Psoas muscle (tissue), 8 donors: ENCODE data around the gene MYB. TPM values are rescaled to one million over a fixed set of nuclear protein-coding genes. Genes with fewer than 3 reads are reported as not detected.

ENCODE experiments used
- ATAC-seq, 4 donors: fragments of 200-7000 bp; cut with Tn5 transposase; one replicate each; pipeline ENCODE4 v1.9.1; 2020; ENCODE audit warnings: moderate library complexity in 3 of 4, mild to moderate bottlenecking in 2 of 4
- DNase-seq, 2 donors: peaks; one replicate each; pipeline ENCODE4 v3.0.0-alpha.2; 2020
- H3K27ac ChIP-seq: fragments of 200-600 bp; one replicate; pipeline ENCODE4 v1.8.0; 2022
- H3K27me3 ChIP-seq, 3 donors: fragments of 200-600 bp in 1 of 3; one replicate each; pipeline versions ENCODE4 v1.6.1 to v1.8.0; 2013 to 2022; ENCODE audit warnings: low read length in 2 of 3, mild to moderate bottlenecking in 2 of 3, moderate library complexity in 1 of 3; ENCODE audit not compliant: insufficient read depth in 3 of 3
- H3K36me3 ChIP-seq, 2 donors: fragments of 200-600 bp in 1 of 2; one replicate each; pipeline versions ENCODE4 v1.6.1 to v1.8.0; 2013 to 2022; ENCODE audit warnings: low read depth in 1 of 2, mild to moderate bottlenecking in 1 of 2, moderate library complexity in 1 of 2; ENCODE audit not compliant: insufficient read depth in 1 of 2
- H3K4me1 ChIP-seq: fragments of 200-600 bp; one replicate; pipeline ENCODE4 v1.8.0; 2022
- H3K4me3 ChIP-seq: fragments of 200-600 bp; one replicate; pipeline ENCODE4 v1.8.0; 2022; ENCODE audit warnings: mild to moderate bottlenecking
- H3K9me3 ChIP-seq: fragments of 200-600 bp; one replicate; pipeline ENCODE4 v1.8.0; 2022
- CTCF ChIP-seq: fragments of 200-600 bp; IDR thresholded peaks from one replicate; pipeline ENCODE4 v1.8.0; 2022; ENCODE audit warnings: antibody characterized with exemption
- WGBS, 3 donors: extraction: QIAGEN DNeasy Blood & Tissue Kit; methylation state at CpG; one replicate each; pipeline versions ENCODE4 v1.1.6 to v1.1.7; 2013; 5-methylcytosine and 5-hydroxymethylcytosine counted together
- intact Hi-C, 2 donors: fragments of 100-400 bp; cut with DNase I; formaldehyde crosslinking; loops; one replicate each; pipeline versions ENCODE4 v1.11.0 to v1.14.2; 2022
- long read RNA-seq, 2 donors: library from polyadenylated mRNA; unstranded; transcript quantifications; one replicate each; pipeline ENCODE4 v2.0.0, GENCODE V29; 2021
- polyA plus RNA-seq, 3 donors: library from polyadenylated mRNA; stranded (reverse); fragments of 200-250 nt; gene quantifications; one replicate each; pipeline ENCODE4 v1.2.3, GENCODE V29; 2013
- total RNA-seq, 4 donors: library from RNA; stranded (reverse); fragmentation: NEBNext Ultra II Directional in 2 of 4; extraction: Animal tissue kit (Norgen Biotek cat#: 25700) in 2 of 4; gene quantifications; one replicate each; pipeline versions ENCODE4 v1.2.1 to v1.2.4, GENCODE V29; 2021 to 2023
- donor health status: healthy with polysubstance abuse.
- donor health status: DM: no; HTN: no; CAD: no; lungs with moderate emphysema.
- donor health status: Bipolar disorder and iron deficiency.
- donor health status: healthy.
- donor health status: DM: yes; HTN: yes; CAD: no.
- donor health status: DM: no; HTN: no; CAD: no.
- donor health status: DM: no; HTN: no; CAD: no.
- donor health status: DM: yes; HTN: yes; CAD: no.

Gene MYB
- total RNA-seq: under 1 TPM in 1 of 4 donors, not detected in 3; 0.28 TPM
- polyA plus RNA-seq: under 1 TPM; 0.04 to 0.07 (median 0.04) TPM
- long read RNA-seq, donor 1: 0 reads
- long read RNA-seq, donor 2: 0 reads

- TF ChIP-seq CTCF: no peak
- DNase-seq: peak; percentile 40 to 72
- WGBS, 3 donors: 0 to 1% (median 1%) methylated on average over 19 to 75 of the region's 75 CpGs
These were observed at the start of gene MYB for GRCh38 chr6:135180542-135181332. Gene MYB (plus strand): TSS chr6:135181308. CDS start chr6:135181514, 206 bp downstream.

GRCh38 chr6:135132776-135133175 lies 48.3 kb upstream of the MYB start:
- no peak for DNase-seq
- intact Hi-C loops: no loop called here
- ATAC-seq: no peak
- H3K27me3 ChIP-seq: no peaks in the 10 kb centered on the region
- H3K27ac ChIP-seq: no peak overlapping the region
- TF ChIP-seq CTCF: no peak
- 86 to 91% (median 91%) methylated on average over 2 of the region's 2 CpGs for WGBS, 3 donors
- H3K36me3 ChIP-seq: no peaks in the 10 kb centered on the region
- no peaks in the 10 kb centered on the region for H3K9me3 ChIP-seq
- H3K4me1 ChIP-seq: no peaks in the 10 kb centered on the region
- no peak overlapping the region for H3K4me3 ChIP-seq

More at GRCh38 chr6:135180542-135181332, at the start of gene MYB:
- peak; percentile 77 to 87 (median 83) for ATAC-seq
- Histone ChIP-seq H3K4me1 (peaks cover 21% of the 10 kb centered on the region), H3K27ac (no peak within 1 kb of the TSS), H3K36me3 (no peaks in the 10 kb centered on the region), H3K4me3 (peak within 1 kb of the TSS; percentile 75), H3K27me3 (peaks cover 0 to 43% (median 14%) of the 10 kb centered on the region in 3 donors), H3K9me3 (no peaks in the 10 kb centered on the region)
- intact Hi-C loops: no loop called here

GRCh38 chr6:135135835-135136234 lies 45.3 kb upstream of the MYB start:
- WGBS, 3 donors: 79 to 90% (median 83%) methylated on average over 4 of the region's 4 CpGs
- no peaks in the 10 kb centered on the region for H3K36me3 ChIP-seq
- DNase-seq (no peak), ATAC-seq (no peak)
- no peak for TF ChIP-seq CTCF
- H3K9me3 ChIP-seq: no peaks in the 10 kb centered on the region
- no peaks in the 10 kb centered on the region for H3K4me1 ChIP-seq
- intact Hi-C loops: no loop called here
- H3K27me3 ChIP-seq: no peaks in the 10 kb centered on the region
- no peak overlapping the region for H3K27ac ChIP-seq
- H3K4me3 ChIP-seq: no peak overlapping the region

- intact Hi-C loops: no loop called here
- ATAC-seq: no peak
- H3K4me1 ChIP-seq: no peaks in the 10 kb centered on the region
- TF ChIP-seq CTCF: no peak
- 60 to 67% (median 64%) methylated on average over 1 of the region's 1 CpG for WGBS, 3 donors
- no peaks in the 10 kb centered on the region for H3K9me3 ChIP-seq
- DNase-seq: no peak
- H3K4me3 ChIP-seq: no peak overlapping the region
- no peak overlapping the region for H3K27ac ChIP-seq
- H3K36me3 ChIP-seq: no peaks in the 10 kb centered on the region
- H3K27me3 ChIP-seq: no peaks in the 10 kb centered on the region
These were observed 43.3 kb upstream of the MYB start for GRCh38 chr6:135137826-135138225.
